ENCODE results near the gene CELF4.

Gene CELF4

GRCh38 chr18:37274309-37275236, 291.0 kb downstream of the CELF4 start:
- DNase-seq, result no peak

GRCh38 chr18:37272841-37273240, 292.8 kb downstream of the CELF4 start:
- DNase-seq, result no peak

- no peak for DNase-seq
Observed at GRCh38 chr18:37272226-37272625, 293.4 kb downstream of the CELF4 start.

DNA sequence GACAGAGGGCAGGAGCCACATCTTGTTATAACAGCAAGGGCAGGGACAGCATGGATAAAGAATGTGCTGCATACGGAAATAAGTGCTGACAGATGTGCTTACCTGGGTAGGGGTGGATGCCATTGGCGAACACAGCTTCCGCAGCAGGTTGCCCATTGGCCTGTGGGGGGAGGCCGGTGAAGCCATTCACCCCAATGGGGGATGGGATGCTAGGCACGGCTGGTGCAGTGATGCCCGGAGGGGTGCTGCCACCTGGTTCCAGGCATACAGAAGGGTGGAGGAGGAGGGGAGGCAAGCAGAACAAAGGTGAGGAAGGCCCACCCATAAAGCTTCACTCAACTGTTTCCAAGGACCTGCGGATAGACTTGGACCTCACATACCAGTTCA, 294.9 kb downstream of the CELF4 start:
- DNase-seq, result no peak

- DNase-seq, result peak; percentile 40
Observed at GRCh38 chr18:37270038-37270665, 295.4 kb downstream of the CELF4 start.

- DNase-seq, result no peak
Observed at GRCh38 chr18:37266290-37266689, 299.3 kb downstream of the CELF4 start.

DNA sequence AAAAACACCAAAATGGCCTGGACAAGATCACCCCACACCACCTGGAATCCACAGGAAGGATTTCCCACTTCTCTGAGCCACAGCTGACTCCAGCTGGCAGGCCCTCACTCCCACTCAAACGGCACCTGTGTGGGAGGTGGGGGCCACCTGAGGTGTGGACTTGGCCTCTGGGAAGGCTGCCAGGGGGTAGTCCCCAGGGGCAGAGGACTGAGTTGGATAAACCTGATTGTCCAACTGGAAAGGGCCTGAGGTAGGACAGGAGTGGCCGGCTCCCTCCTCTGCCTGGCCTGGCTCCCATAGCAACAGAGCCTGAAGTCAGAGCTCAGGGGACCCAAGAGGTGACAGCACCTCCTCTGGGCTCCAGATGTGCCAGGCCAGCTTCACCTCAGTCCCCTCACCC, 300.2 kb downstream of the CELF4 start:
- no peak for DNase-seq

DNA sequence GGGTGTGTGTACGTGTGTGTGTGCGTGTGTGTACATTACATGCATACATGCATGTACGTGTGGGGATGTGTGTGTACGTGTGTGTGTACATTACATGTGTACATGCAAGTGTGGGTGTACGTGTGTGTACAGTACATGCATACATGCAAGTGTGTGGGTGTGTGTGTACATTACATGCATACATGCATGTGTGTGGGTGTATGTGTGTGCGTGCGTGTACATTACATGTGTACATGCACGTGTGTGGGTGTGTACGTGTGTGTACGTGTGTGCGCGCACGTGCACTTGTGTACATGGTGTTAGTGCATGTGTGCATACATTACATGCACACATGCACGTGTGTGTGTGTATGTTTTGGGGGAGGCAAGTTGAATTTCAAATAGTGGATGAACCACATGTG, 300.6 kb downstream of the CELF4 start:
- DNase-seq, result no peak

GRCh38 chr18:37261988-37262387, 303.6 kb downstream of the CELF4 start:
- no peak for DNase-seq

- DNase-seq, result no peak
Observed at GRCh38 chr18:37261246-37261840, 304.3 kb downstream of the CELF4 start.

GRCh38 chr18:37260367-37261093, 305.1 kb downstream of the CELF4 start:
- no peak for DNase-seq

DNA sequence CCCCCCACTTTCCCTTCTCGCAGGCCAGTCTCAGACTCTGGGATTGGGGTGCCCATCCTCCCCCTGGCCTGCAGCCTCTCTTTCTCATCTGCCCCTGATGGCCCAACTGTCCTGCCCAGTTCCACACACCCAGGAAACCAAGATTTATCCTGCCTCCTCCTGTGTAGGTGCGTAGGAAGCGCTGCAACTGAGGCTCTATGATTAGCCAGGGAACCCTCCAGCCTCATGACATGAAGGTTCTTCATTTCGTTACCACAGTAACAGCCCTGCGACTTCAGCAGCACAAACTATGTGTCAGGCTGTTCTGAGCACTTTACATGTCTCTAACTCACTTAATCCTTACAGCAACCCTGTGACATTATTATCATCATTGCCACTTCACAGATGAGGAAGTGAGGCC, 305.9 kb downstream of the CELF4 start:
- DNase-seq, result no peak

DNA sequence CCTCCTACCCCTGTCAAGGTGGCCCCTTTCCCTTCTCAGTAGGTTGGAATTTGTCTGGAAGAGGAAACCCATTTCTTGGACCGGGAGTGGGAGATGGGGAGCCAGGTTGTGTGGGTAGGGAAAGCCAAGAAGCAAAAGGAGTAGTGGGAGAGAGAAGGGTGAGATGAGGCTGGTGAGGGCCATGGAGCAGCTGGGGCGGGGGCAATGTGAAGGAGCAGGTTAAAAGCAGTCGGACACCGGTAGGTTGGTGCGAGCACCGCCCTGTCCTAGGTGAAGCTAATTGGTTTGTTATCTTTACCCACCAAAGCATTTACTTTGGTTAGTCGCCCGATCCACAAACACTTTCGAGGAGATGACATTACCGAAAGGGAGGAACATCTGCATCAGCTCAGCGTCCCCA, 306.8 kb downstream of the CELF4 start:
- DNase-seq, result no peak

DNA sequence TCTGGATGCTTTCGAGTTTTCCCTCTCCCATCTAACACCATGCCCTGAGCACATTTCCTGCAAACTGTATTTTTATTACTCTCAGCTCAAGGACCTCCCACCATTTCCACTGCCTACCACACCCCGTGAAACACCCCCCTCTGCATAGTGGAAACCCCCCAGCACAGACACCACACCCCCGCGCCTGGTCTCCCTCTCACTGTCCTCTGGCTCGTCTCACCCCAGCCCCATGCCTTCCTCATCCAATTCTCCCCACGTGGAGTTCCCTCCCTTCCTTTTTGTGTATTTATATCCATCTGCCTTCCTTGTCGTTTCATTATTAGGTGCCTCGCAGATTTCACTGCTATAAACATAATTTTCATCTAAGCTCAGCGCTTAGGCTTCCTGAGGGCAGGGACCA, 307.5 kb downstream of the CELF4 start:
- DNase-seq, result no peak

GRCh38 chr18:37254973-37255372, 310.6 kb downstream of the CELF4 start:
- no peak for DNase-seq

DNA sequence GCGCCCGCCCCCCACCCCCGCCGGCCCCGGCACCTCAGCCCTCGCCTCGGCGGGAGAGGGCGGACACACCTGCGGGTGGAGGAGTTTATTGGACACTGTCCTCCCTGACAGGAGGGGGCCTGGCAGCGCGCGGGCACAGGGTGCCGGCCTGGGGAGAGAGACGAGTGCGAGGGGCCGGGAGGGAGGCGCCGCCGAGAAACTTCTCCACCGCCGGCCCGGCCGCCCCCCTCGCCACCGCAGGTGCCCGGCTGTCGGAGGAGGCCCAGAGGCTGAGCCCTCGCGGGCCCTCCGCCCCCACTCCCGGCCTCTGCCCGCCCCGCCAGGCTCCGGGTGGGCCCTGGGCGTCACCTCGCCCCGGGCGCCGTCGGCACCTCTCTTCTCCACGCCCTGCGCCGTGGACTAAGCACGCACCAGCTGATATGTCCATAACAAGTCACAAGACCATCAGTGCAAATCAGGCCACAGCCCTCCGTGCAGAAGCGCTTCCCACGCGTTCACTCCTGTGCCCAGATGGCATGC, 311.3 kb downstream of the CELF4 start:
- DNase-seq, result no peak

DNA sequence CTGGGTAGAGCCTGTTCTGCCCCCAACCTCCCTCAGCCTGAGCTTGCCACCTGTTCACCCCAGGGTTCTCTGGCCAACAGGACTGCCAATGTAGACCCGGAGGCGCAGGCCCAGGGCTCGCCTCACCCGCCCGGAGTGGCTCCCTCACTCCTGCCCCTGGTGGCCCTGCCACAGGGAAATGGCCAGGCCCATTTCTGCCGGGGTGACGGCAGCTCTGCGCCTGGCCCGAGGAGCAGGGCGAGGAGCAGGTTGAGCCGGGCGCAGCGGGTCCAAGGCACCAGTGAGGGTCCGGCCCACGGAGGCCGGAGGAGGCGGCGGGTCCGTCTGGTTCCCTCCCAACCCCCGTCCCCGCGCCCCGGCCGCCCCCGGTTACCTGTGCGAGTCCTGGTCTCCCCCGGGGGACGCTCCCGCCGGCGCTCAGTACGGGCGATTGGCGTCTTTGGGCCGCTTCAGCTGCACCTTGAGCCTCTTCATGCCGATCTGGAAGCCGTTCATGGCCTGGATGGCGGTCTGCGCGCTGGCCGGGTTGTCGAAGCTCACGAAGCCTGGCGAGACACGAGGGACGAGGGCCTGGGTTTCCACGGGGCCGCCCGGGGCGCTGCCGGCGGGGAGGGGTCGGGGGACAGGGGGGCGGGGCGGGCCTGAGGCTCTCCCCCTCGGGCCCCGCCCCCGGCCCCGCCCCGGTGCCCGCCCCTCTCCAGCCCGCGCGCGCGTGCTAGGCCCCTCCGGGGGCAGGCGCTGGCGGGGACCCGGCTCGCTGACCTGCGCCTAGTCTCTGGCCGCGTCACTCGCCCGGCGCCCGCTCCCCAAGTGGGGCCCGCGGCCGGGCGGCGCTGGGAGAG, 312.0 kb downstream of the CELF4 start:
- no peak for DNase-seq

DNA sequence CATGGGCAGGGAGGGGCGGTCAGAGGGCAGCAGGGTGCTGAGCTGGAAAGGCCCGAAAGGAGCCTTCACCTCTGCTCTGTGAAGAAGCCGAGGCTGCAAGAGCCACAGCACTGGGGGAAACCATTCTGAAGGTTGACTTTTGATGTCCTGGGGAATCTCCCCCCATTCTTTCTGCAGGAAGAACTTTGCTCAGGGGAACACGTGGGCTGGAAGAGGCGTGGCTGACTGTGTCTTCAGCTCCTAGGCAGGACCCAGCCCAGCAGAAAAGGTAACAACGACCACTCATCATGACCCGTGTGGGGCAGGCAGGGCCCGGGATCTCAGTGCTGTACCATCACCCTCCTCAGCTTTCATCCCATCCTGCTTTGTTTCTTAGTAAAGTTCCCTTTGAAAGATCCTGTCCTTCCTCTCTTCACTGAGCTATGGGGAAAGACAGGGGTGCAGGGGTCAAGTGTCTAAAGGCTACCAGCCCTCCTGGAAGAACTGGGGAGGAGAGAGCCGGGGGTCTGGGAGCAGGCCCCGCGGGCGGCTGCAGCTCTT, 312.7 kb downstream of the CELF4 start:
- DNase-seq, result no peak

GRCh38 chr18:37252342-37252741, 313.3 kb downstream of the CELF4 start:
- no peak for DNase-seq

GRCh38 chr18:37251679-37252078, 313.9 kb downstream of the CELF4 start:
- DNase-seq, result no peak

GRCh38 chr18:37249895-37250618, 315.5 kb downstream of the CELF4 start:
- no peak for DNase-seq
